Measurements from ENCODE around the gene TRABD2B. TPM values are rescaled to one million over a fixed set of nuclear protein-coding genes. Genes with fewer than 3 reads are reported as not detected.

TRABD2B gene
- total RNA-seq, 1 experiment from 2014 or later, result not detected

DNA sequence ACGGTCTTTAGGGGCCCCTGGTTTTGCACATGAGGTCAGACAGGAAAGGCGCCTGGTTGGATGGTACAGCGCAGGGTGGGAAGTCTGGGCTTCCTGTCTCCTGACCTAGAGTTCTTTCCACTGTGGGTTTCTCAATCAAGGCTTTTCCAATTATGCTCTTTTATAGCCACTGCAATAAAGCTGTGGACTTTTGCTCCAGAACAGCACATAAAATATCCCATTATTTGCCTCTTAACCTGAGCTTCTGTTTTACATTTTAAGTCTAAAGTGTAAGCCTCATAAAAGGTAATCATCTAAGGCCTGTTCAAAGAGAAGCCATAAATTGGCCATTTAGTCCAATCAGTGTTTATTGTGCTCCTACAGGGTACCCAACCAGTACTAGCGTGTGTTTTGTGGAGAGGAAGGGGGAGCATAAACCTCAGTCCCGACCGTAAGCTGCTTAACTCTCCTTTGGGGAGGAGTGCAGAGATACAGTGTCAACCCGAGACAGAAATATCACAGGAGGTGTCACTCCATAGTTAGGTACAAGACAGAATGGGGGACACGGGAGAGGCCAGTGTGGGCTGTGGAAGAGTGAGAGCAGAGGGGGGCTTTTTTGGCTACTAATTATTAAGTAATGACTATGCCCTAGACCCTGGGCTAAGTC, 270.0 kb downstream of the TRABD2B start:
- TF ChIP-seq EZH2 (IDR thresholded peaks at IDR 0.05; ENCODE audit: borderline replicate concordance, low read depth, low read length, poor library complexity, severe bottlenecking), result no peak
- TF ChIP-seq, protein P1, sequence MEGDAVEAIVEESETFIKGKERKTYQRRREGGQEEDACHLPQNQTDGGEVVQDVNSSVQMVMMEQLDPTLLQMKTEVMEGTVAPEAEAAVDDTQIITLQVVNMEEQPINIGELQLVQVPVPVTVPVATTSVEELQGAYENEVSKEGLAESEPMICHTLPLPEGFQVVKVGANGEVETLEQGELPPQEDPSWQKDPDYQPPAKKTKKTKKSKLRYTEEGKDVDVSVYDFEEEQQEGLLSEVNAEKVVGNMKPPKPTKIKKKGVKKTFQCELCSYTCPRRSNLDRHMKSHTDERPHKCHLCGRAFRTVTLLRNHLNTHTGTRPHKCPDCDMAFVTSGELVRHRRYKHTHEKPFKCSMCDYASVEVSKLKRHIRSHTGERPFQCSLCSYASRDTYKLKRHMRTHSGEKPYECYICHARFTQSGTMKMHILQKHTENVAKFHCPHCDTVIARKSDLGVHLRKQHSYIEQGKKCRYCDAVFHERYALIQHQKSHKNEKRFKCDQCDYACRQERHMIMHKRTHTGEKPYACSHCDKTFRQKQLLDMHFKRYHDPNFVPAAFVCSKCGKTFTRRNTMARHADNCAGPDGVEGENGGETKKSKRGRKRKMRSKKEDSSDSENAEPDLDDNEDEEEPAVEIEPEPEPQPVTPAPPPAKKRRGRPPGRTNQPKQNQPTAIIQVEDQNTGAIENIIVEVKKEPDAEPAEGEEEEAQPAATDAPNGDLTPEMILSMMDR (conservative IDR thresholded peaks at IDR 0.05; ENCODE audit: low read depth, low read length), result no peak
- Histone ChIP-seq H3K27ac (ENCODE audit: low read depth, low read length, poor library complexity, severe bottlenecking) (no peak overlapping the region), H3K4me1 (ENCODE audit: insufficient read depth, low read length, poor library complexity, severe bottlenecking) (no peaks in the 10 kb centered on the region), H3K4me3 (ENCODE audit: low read depth, low read length, poor library complexity, severe bottlenecking) (no peak overlapping the region), H3K27me3 (replicated peaks; ENCODE audit: insufficient read depth, low read depth, low read length, poor library complexity) (peaks cover 42% of the 10 kb centered on the region), H3K36me3 (ENCODE audit: insufficient read depth, low read length, poor library complexity, severe bottlenecking) (no peaks in the 10 kb centered on the region), H3K9me3 (ENCODE audit: low read depth, low read length, poor library complexity, severe bottlenecking) (no peaks in the 10 kb centered on the region)
- intact Hi-C loops (cut with micrococcal nuclease; ENCODE audit: unreplicated experiment), result no loop called here
- POLR2A ChIA-PET (ENCODE audit: low non-redundant PET), result no interaction called here
- CTCF ChIA-PET, result interaction anchor here (0.6 to 1.9 kb wide), 6 partner anchors 10 to 548 kb away, joined by 3 to 74 read pairs (median 12); partner anchors contain the start of gene FOXD2
- BruUV-seq (replicated peaks), result no TSS peak
- DNase-seq (ENCODE audit: low spot score), result no peak

DNA sequence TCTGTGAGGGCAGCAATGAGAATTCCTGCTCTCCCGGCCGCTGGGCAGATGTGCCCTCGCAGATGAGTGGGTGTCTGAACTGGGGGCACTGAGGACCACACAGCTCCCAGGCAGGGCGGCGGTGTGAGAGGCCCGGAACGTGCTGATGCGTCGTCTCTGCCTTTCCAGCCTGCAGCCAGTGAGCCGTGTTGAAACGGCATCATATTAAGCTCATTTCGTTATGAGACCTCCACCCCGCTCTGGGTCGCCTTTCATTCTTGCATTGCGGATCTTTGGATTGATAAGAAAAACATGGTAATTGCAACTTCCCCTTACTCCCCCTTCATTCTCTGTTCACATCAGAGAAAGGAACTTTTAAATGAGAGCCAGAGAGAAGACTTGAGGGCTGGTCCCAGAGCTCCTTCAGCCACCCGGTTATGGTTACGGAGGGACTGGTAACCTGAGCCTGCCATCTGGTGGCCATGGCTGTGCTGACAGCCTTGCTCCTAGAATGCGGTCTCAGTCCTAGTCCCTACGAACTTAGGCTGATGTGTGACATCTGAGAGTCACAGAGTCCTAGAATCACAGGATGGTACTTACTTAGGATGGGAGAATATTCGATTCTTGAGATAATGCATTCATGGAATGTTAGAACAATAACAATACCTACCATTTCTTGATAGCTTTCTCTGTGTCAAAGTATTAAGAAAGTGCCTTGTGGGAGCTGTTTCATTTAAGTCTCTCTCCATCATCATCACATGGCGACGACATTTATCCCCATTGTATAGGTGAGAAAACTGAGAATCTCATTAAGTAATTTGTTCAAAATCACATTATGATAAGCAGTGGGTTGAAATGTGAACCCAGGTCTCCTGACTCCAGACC, 271.0 kb downstream of the TRABD2B start:
- DNase-seq (ENCODE audit: low spot score), result peak; percentile 81
- POLR2A ChIA-PET (ENCODE audit: low non-redundant PET), result interaction anchor here (0.6 kb wide), 1 partner anchor 221 kb away, joined by 7 read pairs; no protein-coding TSS in a partner anchor
- BruUV-seq (replicated peaks), result no TSS peak
- no peaks in the 10 kb centered on the region for H3K9me3 ChIP-seq (ENCODE audit: low read depth, low read length, poor library complexity, severe bottlenecking)
- intact Hi-C loops (cut with micrococcal nuclease; ENCODE audit: unreplicated experiment), result loop anchor here (1.0 kb wide), 2 partner anchors 294 to 338 kb away; no protein-coding TSS in a partner anchor
- H3K4me3 ChIP-seq (ENCODE audit: low read depth, low read length, poor library complexity, severe bottlenecking), result no peak overlapping the region
- peaks cover 33% of the 10 kb centered on the region for H3K27me3 ChIP-seq (replicated peaks; ENCODE audit: insufficient read depth, low read depth, low read length, poor library complexity)
- H3K4me1 ChIP-seq (ENCODE audit: insufficient read depth, low read length, poor library complexity, severe bottlenecking), result no peaks in the 10 kb centered on the region
- CTCF ChIA-PET, result interaction anchor here (0.5 to 1.9 kb wide), 22 partner anchors 9 to 1309 kb away, joined by 3 to 74 read pairs (median 4); partner anchors contain the start of gene FOXD2
- no peak for TF ChIP-seq EZH2 (IDR thresholded peaks at IDR 0.05; ENCODE audit: borderline replicate concordance, low read depth, low read length, poor library complexity, severe bottlenecking)
- TF ChIP-seq, protein P1 (conservative IDR thresholded peaks at IDR 0.05; ENCODE audit: low read depth, low read length), result peak; percentile 91
- no peaks in the 10 kb centered on the region for H3K36me3 ChIP-seq (ENCODE audit: insufficient read depth, low read length, poor library complexity, severe bottlenecking)
- H3K27ac ChIP-seq (ENCODE audit: low read depth, low read length, poor library complexity, severe bottlenecking), result no peak overlapping the region

DNA sequence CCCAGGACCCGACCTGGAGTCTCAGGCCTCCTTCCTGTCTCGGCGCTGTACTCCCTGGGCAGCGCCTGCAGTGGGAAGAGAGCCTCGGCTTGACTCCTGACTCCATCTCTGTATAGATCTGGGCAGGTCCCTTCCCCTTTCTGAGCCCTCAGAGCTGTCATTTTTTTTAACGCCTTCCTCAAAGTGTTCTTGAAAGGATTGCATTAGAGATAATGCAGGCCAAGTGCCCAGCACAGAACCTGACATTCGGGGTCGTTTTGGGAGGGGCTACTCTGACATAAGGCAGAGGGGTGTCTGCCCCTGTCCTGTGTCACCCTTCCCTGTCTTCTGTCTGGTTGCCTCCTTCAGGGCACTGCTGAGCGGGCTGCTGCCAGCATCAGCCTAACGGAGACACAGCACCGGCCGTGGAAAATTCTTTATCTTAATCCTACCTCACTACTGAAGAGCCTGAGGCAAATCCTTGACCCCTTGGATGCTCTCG, 271.6 kb downstream of the TRABD2B start:
- POLR2A ChIA-PET (ENCODE audit: low non-redundant PET), result interaction anchor here (0.6 kb wide), 1 partner anchor 221 kb away, joined by 7 read pairs; no protein-coding TSS in a partner anchor
- no TSS peak for BruUV-seq (replicated peaks)
- H3K27ac ChIP-seq (ENCODE audit: low read depth, low read length, poor library complexity, severe bottlenecking), result no peak overlapping the region
- intact Hi-C loops (cut with micrococcal nuclease; ENCODE audit: unreplicated experiment), result no loop called here
- H3K9me3 ChIP-seq (ENCODE audit: low read depth, low read length, poor library complexity, severe bottlenecking), result no peaks in the 10 kb centered on the region
- peaks cover 30% of the 10 kb centered on the region for H3K27me3 ChIP-seq (replicated peaks; ENCODE audit: insufficient read depth, low read depth, low read length, poor library complexity)
- no peak for TF ChIP-seq EZH2 (IDR thresholded peaks at IDR 0.05; ENCODE audit: borderline replicate concordance, low read depth, low read length, poor library complexity, severe bottlenecking)
- TF ChIP-seq, protein P1 (conservative IDR thresholded peaks at IDR 0.05; ENCODE audit: low read depth, low read length), result no peak
- CTCF ChIA-PET, result interaction anchor here (0.5 to 1.9 kb wide), 20 partner anchors 8 to 1309 kb away, joined by 3 to 74 read pairs (median 4); partner anchors contain the start of gene FOXD2
- no peak for DNase-seq (ENCODE audit: low spot score)
- no peaks in the 10 kb centered on the region for H3K4me1 ChIP-seq (ENCODE audit: insufficient read depth, low read length, poor library complexity, severe bottlenecking)
- H3K4me3 ChIP-seq (ENCODE audit: low read depth, low read length, poor library complexity, severe bottlenecking), result no peak overlapping the region
- H3K36me3 ChIP-seq (ENCODE audit: insufficient read depth, low read length, poor library complexity, severe bottlenecking), result no peaks in the 10 kb centered on the region

All from A673 (cell line).